Right hindlimb (tissue), 1 donor: ENCODE results near the gene GADL1.

Experiments
- DNase-seq: peaks from one replicate; pipeline ENCODE4 v3.0.0-alpha.2; 2018

Gene GADL1

DNA sequence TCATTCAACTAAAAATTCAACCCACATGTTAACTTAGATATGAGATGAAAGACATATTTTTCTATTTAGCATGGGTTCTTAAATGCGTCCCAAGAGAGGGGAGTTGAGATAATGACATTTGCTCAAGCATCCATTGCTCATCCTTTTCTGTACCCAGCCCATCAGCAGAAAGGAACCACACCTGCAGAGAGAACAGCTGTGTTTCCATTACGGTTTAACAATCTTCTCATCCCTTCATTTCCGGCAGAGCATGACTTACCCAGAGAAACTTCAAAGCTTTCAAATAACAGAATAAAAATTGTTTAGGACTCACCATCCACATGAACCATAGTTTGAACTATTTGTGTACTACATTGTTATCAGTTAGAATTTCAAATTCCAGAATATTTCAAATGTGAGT, 174.9 kb downstream of the GADL1 start:
- DNase-seq, result no peak

- no peak for DNase-seq
Measured at GRCh38 chr3:30713885-30714503, 180.5 kb downstream of the GADL1 start.

- DNase-seq, result no peak
Measured at GRCh38 chr3:30712991-30713390, 181.5 kb downstream of the GADL1 start.

DNA sequence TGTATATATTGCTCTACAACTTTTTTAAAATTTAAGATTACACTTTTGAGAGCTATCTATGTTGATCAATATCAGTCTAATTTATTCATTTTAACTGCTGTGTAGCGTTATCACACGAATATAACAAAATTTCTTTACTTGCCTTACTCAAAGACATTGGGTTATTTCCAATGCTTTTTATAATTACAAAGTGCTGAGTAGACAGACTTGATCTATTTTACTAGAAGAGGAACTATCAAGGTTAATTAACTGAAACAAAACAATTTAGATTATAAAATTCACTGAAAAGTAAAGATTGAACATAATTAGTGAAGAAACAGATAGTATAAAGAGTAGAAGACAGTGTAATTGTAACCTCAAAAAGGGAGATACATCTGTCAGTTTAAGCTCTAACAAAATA, 182.6 kb downstream of the GADL1 start:
- no peak for DNase-seq

- no peak for DNase-seq
Measured at GRCh38 chr3:30711151-30711550, 183.3 kb downstream of the GADL1 start.

- no peak for DNase-seq
Measured at GRCh38 chr3:30710017-30710416, 184.4 kb downstream of the GADL1 start.

DNA sequence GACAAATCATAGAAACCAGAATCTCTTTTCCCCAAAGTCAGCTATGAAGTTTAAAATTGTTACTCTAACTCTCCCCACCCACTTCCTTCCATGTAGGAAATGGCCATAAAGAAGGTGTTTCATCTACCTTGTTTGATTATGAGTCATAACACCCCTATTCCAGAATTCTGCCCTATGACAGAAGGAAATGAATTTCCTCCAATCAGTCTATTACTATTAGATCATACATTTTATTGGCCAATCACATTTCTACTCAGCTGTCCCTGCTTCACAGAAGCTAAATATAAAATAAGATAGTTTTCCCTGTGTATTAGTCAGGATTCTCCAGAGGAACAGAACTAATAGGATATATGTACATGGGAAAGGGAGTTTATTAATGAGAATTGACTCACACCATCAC, 186.0 kb downstream of the GADL1 start:
- no peak for DNase-seq

DNA sequence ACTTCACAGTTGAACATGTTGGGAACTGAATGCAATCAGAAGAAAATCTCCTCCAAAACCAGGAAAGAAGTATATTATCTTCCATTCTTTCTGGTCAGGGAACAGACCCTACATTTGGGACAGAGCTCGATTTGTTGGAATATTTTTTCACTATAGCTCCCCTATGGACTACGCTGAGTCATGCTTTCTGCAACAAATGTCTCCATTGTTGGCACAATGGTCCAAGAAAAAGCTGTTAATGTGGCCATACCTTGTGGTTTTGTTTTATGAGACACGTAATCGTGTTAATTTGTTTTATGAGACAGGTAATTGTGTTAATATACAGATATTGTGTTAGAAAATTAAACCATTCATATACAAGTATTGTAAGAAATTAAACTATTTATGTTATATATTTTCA, 186.6 kb downstream of the GADL1 start:
- no peak for DNase-seq

GRCh38 chr3:30704931-30705890, 189.2 kb downstream of the GADL1 start:
- DNase-seq, result no peak

DNA sequence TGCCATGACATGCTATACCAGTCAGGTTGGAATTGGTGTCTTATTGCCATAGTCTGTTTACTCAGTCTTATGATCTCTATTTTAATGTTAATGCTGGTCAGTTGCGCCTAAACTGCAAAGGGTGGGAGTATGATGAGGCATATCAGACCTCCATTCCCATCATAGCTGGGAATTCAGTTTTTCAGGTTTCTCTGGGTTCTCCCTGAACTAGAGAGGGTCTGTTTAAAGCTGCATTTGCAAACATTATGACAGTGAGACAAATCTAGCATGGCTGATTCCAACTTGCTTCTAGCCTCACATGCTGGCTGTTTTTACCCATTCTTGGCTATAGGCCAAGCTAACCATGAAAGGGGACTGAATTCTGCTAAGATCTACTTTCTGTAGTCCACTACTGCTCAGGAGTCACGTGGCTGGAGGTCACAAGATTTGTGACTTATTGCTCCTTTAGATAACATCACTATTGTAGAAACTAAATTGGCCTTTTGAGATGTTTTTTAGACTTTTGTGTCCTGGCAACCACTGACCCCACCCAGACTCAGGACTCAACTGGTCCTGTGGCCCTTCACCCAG, 191.5 kb downstream of the GADL1 start:
- DNase-seq, result no peak

GRCh38 chr3:30702038-30702827, 192.2 kb downstream of the GADL1 start:
- no peak for DNase-seq

DNA sequence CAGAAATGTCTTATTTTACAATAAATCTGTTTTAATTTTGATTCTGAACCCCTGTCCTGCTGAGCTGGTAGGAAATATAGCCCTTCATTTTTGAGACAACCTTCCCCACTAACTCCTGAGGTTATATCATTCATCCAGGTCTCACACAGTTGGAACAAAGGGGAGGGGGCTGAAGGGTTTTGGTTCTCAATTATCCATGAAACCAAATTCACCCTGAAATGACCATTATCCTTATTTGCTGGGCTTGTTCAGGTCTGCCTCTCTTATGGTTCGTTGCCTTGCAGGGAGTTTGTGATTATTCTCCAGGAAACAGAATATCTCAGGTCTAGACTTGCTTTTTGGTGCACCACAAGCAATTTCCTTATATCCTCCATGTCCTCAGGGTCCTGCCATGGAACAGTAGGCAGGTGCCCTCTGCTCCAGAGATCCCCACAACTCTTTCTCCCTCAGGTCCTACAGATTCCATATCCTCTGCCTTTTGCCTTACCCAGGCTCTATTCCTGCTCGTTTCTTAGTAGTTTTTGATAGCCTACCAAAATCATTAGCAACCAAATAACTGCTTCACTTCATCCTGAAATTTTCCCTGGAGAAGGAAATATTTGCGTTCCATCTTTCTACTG, 193.6 kb downstream of the GADL1 start:
- no peak for DNase-seq

- no peak for DNase-seq
Measured at GRCh38 chr3:30699927-30700326, 194.5 kb downstream of the GADL1 start.

DNA sequence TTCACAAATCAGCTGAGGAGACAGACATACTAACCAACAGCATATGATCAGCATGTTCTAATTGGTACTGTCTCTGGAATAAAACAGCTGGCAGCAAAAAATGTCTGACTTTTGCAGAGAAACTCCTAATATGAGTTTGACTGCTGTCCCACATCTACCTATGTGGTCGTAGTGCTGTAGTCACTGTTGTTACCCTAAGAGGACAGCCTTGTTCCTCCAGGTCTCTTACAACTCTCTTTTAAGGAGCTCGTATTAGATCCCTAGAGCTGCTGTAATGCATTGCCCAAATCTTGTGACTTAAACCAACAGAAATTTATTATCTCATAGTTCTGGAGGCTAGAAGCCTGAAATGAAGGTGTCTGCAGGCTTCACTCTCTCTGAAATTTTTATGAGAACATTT, 195.9 kb downstream of the GADL1 start:
- DNase-seq, result no peak

DNA sequence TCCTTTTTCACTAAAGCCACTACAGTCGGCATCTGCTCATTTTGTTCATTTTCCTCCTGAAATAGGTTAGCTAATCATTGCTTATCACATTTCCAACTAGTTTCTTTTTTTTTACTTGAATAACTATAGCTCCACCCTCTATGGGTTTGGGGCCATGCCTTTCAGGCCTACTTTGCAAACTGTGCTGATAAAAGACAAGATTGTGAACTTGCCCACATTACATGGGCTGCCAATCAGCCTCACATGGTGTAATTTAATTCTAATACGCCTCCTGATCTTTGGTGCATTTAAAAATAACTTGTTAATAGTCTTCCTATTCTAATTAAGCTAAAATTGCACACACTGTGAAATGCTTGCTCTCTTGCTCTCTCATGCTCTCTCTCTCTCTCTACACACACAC, 197.6 kb downstream of the GADL1 start:
- no peak for DNase-seq

DNA sequence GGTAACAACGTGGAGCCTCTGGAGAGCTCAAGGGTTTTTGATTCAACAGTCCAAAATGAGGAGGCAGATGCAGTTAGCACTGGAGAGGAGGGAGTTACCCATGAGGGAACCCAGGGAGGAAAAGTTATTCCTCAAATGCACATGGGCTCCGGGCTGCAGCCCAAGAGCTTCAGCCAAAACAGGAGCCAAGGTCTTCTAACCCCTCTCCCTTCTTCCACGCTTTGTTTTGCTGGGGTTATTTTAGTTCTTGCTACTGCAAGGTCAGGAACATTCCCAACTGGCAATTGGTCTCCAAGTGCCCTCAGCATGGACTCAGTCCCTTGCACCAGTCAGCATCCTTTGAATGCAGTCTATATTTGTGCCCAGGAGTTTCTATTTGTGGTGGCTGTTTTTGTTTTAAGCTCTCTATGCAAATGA, 198.1 kb downstream of the GADL1 start:
- no peak for DNase-seq

GRCh38 chr3:30695302-30696061, 199.0 kb downstream of the GADL1 start:
- no peak for DNase-seq

DNA sequence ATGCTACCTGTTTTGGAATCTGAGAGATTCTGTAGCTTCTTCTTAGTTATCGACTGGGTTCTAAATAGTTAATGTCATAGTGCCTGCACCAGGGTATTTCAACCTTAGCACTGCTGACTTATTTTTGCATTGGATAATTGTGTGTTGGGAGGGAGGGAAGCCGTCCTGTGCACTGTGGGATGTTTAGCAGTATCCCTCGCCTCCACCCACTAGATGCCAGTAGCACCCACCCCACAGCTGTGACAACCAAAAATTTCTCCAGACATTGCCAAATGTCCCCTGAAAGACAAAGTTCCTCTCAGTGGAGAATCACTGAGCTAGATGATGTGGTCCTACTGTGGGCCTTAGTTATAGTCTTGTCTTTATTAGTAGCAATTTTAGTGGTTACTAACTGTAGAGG, 199.8 kb downstream of the GADL1 start:
- no peak for DNase-seq

DNA sequence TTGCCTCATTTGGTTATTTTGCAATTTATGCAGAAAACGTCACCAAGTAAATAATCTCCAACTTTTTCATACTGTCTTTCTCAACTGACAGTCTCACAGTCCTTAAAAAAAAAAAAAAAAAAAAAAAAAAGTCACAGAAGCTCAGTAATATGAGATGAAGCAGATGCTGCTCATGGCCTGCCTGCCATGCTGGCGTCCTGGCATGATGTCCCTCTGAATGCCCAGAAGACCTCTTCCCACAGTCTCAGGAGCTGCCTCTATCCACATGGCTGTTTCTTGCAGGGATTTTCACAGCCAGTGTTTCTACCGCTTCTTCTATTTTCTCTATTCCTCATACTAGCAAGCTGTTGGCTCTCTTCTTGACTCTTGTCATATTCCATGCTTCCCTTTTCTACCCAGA, 200.3 kb downstream of the GADL1 start:
- no peak for DNase-seq

- peak; percentile 63 for DNase-seq
Measured at GRCh38 chr3:30693470-30694120, 200.9 kb downstream of the GADL1 start.

DNA sequence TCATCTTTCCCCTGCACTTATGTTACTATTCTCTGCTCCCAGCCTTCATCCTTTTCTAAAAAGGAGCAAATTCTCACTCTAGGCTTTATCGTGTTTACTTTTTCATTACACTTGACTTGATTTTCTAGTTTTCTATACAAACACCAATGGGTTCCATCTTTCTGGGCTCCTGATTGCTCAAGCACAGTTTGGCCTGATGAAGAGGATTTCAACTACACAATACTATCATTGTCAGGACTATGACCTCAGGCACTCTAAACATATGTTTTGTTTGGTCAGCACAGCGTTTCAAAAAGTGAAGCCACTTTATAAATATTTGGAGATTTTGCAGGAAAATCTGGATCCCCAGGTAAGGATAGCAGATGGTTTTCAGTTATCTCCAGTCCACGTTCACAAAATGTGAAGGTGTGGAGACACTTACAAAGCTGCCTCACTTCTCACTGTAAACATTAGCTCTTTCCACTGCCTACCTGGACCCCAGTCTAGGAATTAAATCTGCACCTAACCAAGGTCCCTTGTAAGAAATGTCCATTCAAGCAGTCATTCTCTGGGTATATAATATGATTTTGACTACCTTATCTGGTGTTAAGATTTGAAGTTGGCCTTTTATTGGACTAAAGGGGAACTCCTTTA, 201.8 kb downstream of the GADL1 start:
- DNase-seq, result no peak
